ENCODE data around the gene ASPG.

DNA sequence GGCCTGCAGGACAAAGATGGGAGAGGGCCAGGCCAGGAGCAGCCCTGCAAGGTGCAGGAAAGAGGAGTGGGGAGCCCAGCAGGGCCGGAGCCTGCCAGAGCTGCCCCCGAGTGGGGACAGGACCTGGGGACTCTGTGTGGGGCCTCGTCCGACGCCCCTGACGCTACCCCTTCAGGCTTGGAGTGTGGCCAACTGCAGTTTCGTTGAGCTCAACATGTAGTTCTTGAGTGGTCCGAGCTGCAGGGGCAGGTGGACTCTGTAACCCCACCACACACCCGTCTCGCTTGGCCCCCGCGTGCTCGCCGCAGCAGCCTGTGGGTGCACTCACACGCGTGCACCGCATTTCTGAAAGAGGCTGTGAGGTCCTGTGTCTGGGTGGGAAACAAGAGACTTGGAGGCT, 2.0 kb downstream of the ASPG start:
- TF ChIP-seq, protein P1, sequence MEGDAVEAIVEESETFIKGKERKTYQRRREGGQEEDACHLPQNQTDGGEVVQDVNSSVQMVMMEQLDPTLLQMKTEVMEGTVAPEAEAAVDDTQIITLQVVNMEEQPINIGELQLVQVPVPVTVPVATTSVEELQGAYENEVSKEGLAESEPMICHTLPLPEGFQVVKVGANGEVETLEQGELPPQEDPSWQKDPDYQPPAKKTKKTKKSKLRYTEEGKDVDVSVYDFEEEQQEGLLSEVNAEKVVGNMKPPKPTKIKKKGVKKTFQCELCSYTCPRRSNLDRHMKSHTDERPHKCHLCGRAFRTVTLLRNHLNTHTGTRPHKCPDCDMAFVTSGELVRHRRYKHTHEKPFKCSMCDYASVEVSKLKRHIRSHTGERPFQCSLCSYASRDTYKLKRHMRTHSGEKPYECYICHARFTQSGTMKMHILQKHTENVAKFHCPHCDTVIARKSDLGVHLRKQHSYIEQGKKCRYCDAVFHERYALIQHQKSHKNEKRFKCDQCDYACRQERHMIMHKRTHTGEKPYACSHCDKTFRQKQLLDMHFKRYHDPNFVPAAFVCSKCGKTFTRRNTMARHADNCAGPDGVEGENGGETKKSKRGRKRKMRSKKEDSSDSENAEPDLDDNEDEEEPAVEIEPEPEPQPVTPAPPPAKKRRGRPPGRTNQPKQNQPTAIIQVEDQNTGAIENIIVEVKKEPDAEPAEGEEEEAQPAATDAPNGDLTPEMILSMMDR (IDR thresholded peaks at IDR 0.05) = no peak
- no peak for TF ChIP-seq POLR2AphosphoS5 (IDR thresholded peaks at IDR 0.05)
- TF ChIP-seq POLR2A (IDR thresholded peaks at IDR 0.05) = no peak
